ENCODE data around the gene GTF2IRD1. TPM values are rescaled to one million over a fixed set of nuclear protein-coding genes. Genes with fewer than 3 reads are reported as not detected.

GTF2IRD1 gene
- total RNA-seq, 1 experiment from 2014 or later, result 73.6 TPM

GRCh38 chr7:74455291-74455804, 1.6 kb downstream of the GTF2IRD1 start:
- intact Hi-C loops (cut with micrococcal nuclease; ENCODE audit: unreplicated experiment), result no loop called here
- ChIA-PET CTCF (no interaction called here), POLR2A (ENCODE audit: low non-redundant PET) (no interaction called here)
- TF ChIP-seq CTCF (conservative IDR thresholded peaks at IDR 0.05; ENCODE audit: low read depth, low read length), result no peak
- TF ChIP-seq EZH2 (IDR thresholded peaks at IDR 0.05; ENCODE audit: borderline replicate concordance, low read depth, low read length, poor library complexity, severe bottlenecking), result no peak
- no peak for DNase-seq (ENCODE audit: low spot score)
- Histone ChIP-seq H3K4me3 (ENCODE audit: low read depth, low read length, poor library complexity, severe bottlenecking) (peak overlapping the region; percentile 92), H3K4me1 (ENCODE audit: insufficient read depth, low read length, poor library complexity, severe bottlenecking) (peaks cover 12% of the 10 kb centered on the region), H3K27me3 (replicated peaks; ENCODE audit: insufficient read depth, low read depth, low read length, poor library complexity) (no peaks in the 10 kb centered on the region), H3K36me3 (ENCODE audit: insufficient read depth, low read length, poor library complexity, severe bottlenecking) (no peaks in the 10 kb centered on the region), H3K27ac (ENCODE audit: low read depth, low read length, poor library complexity, severe bottlenecking) (peak overlapping the region; percentile 91), H3K9me3 (ENCODE audit: low read depth, low read length, poor library complexity, severe bottlenecking) (no peaks in the 10 kb centered on the region)
- no TSS peak for BruUV-seq (replicated peaks)

GRCh38 chr7:74455928-74456327, 2.2 kb downstream of the GTF2IRD1 start:
- TF ChIP-seq EZH2 (IDR thresholded peaks at IDR 0.05; ENCODE audit: borderline replicate concordance, low read depth, low read length, poor library complexity, severe bottlenecking) (no peak), CTCF (conservative IDR thresholded peaks at IDR 0.05; ENCODE audit: low read depth, low read length) (no peak)
- Histone ChIP-seq H3K27me3 (replicated peaks; ENCODE audit: insufficient read depth, low read depth, low read length, poor library complexity) (no peaks in the 10 kb centered on the region), H3K4me1 (ENCODE audit: insufficient read depth, low read length, poor library complexity, severe bottlenecking) (peaks cover 12% of the 10 kb centered on the region), H3K27ac (ENCODE audit: low read depth, low read length, poor library complexity, severe bottlenecking) (peak overlapping the region; percentile 91), H3K4me3 (ENCODE audit: low read depth, low read length, poor library complexity, severe bottlenecking) (peak overlapping the region; percentile 92), H3K36me3 (ENCODE audit: insufficient read depth, low read length, poor library complexity, severe bottlenecking) (no peaks in the 10 kb centered on the region), H3K9me3 (ENCODE audit: low read depth, low read length, poor library complexity, severe bottlenecking) (no peaks in the 10 kb centered on the region)
- ChIA-PET POLR2A (ENCODE audit: low non-redundant PET) (no interaction called here), CTCF (no interaction called here)
- intact Hi-C loops (cut with micrococcal nuclease; ENCODE audit: unreplicated experiment), result no loop called here
- no peak for DNase-seq (ENCODE audit: low spot score)
- BruUV-seq (replicated peaks), result TSS peak; percentile 39

- TSS peak; percentile 4 for BruUV-seq (replicated peaks)
- no peak for DNase-seq (ENCODE audit: low spot score)
- H3K4me3 ChIP-seq (ENCODE audit: low read depth, low read length, poor library complexity, severe bottlenecking), result no peak overlapping the region
- POLR2A ChIA-PET (ENCODE audit: low non-redundant PET), result interaction anchor here (0.7 kb wide), 1 partner anchor 140 kb away, joined by 5 read pairs; no protein-coding TSS in a partner anchor
- no peaks in the 10 kb centered on the region for H3K9me3 ChIP-seq (ENCODE audit: low read depth, low read length, poor library complexity, severe bottlenecking)
- no peaks in the 10 kb centered on the region for H3K27me3 ChIP-seq (replicated peaks; ENCODE audit: insufficient read depth, low read depth, low read length, poor library complexity)
- intact Hi-C loops (cut with micrococcal nuclease; ENCODE audit: unreplicated experiment), result no loop called here
- H3K27ac ChIP-seq (ENCODE audit: low read depth, low read length, poor library complexity, severe bottlenecking), result no peak overlapping the region
- H3K4me1 ChIP-seq (ENCODE audit: insufficient read depth, low read length, poor library complexity, severe bottlenecking), result peaks cover 12% of the 10 kb centered on the region
- H3K36me3 ChIP-seq (ENCODE audit: insufficient read depth, low read length, poor library complexity, severe bottlenecking), result no peaks in the 10 kb centered on the region
- TF ChIP-seq CTCF (conservative IDR thresholded peaks at IDR 0.05; ENCODE audit: low read depth, low read length) (no peak), EZH2 (IDR thresholded peaks at IDR 0.05; ENCODE audit: borderline replicate concordance, low read depth, low read length, poor library complexity, severe bottlenecking) (no peak)
- CTCF ChIA-PET, result no interaction called here
Measured at GRCh38 chr7:74457007-74457406, 3.3 kb downstream of the GTF2IRD1 start.

Measured in A673 (cell line).